Neural progenitor cell (in vitro differentiated cells): ENCODE data around the gene MROH9. TPM values are rescaled to one million over a fixed set of nuclear protein-coding genes. Genes with fewer than 3 reads are reported as not detected.

Source experiments
- DNase-seq: peaks from one replicate; pipeline ENCODE4 v3.0.0-alpha.2; 2016; ENCODE audit warnings: low spot score
- H2AFZ ChIP-seq: fragments of 200-600 bp; sonication (generic); replicated peaks from 2 replicates; pipeline ENCODE4 v1.6.1; 2016; ENCODE audit warnings: antibody characterized with exemption
- H3F3A ChIP-seq: fragments of 200-600 bp; sonication (generic); 2 replicates; pipeline ENCODE4 v1.6.1; 2016; ENCODE audit warnings: antibody characterized with exemption, low read depth
- H3K27ac ChIP-seq: fragments of 200-600 bp; sonication (generic); 2 replicates; pipeline ENCODE4 v1.5.1; 2016; ENCODE audit warnings: mild to moderate bottlenecking
- H3K27me3 ChIP-seq: fragments of 200-600 bp; sonication (generic); 2 replicates; pipeline ENCODE4 v1.6.1; 2016; ENCODE audit warnings: mild to moderate bottlenecking, moderate library complexity
- H3K36me3 ChIP-seq: fragments of 200-600 bp; sonication (generic); 2 replicates; pipeline ENCODE4 v1.5.1; 2016
- H3K4me1 ChIP-seq: fragments of 200-600 bp; sonication (generic); 2 replicates; pipeline ENCODE4 v1.6.1; 2016; ENCODE audit warnings: mixed run types
- H3K4me2 ChIP-seq: fragments of 200-600 bp; sonication (generic); 2 replicates; pipeline ENCODE4 v1.6.1; 2016
- H3K4me3 ChIP-seq: fragments of 200-600 bp; sonication (generic); 2 replicates; pipeline ENCODE4 v1.5.1; 2016
- H3K79me2 ChIP-seq: fragments of 200-600 bp; sonication (generic); 2 replicates; pipeline ENCODE4 v1.6.1; 2016; ENCODE audit warnings: low read depth
- H3K9ac ChIP-seq: fragments of 200-600 bp; sonication (generic); 2 replicates; pipeline ENCODE4 v1.6.1; 2016
- H3K9me3 ChIP-seq: fragments of 200-600 bp; sonication (generic); 2 replicates; pipeline ENCODE4 v1.5.1; 2016; ENCODE audit warnings: low read depth
- H4K20me1 ChIP-seq: fragments of 200-600 bp; sonication (generic); 2 replicates; pipeline ENCODE4 v1.6.1; 2016; ENCODE audit warnings: low read depth
- H3K27ac Mint-ChIP-seq: 3 replicates; pipeline ENCODE4 v1.8.0; 2021; ENCODE audit warnings: mixed read lengths
- H3K27me3 Mint-ChIP-seq: 2 replicates; pipeline ENCODE4 v1.8.0; 2022; ENCODE audit warnings: low read depth, mild to moderate bottlenecking, inconsistent platforms, moderate library complexity, mixed read lengths; ENCODE audit not compliant: insufficient read depth
- H3K36me3 Mint-ChIP-seq: 3 replicates; pipeline ENCODE4 v1.8.0; 2021; ENCODE audit warnings: mixed read lengths
- H3K4me1 Mint-ChIP-seq: 3 replicates; pipeline ENCODE4 v1.8.0; 2021; ENCODE audit warnings: mixed read lengths
- H3K4me3 Mint-ChIP-seq: 3 replicates; pipeline ENCODE4 v1.8.0; 2021; ENCODE audit warnings: mild to moderate bottlenecking, moderate library complexity, mixed read lengths
- H3K9me3 Mint-ChIP-seq: 3 replicates; pipeline ENCODE4 v1.8.0; 2020; ENCODE audit warnings: mixed read lengths
- CTCF ChIP-seq: fragments of 200-600 bp; sonication (generic); IDR thresholded peaks from 2 replicates; pipeline ENCODE4 v1.5.1; 2017; ENCODE audit warnings: antibody characterized with exemption, mild to moderate bottlenecking
- EZH2 ChIP-seq: fragments of 200-600 bp; sonication (generic); IDR thresholded peaks from 2 replicates; pipeline ENCODE4 v1.6.1; 2017; ENCODE audit warnings: antibody characterized with exemption, mild to moderate bottlenecking, moderate library complexity
- EZH2phosphoT487 ChIP-seq: fragments of 200-600 bp; sonication (generic); IDR thresholded peaks from 2 replicates; pipeline ENCODE4 v1.6.1; 2017; ENCODE audit warnings: antibody characterized with exemption
- total RNA-seq: library from RNA; depleted of rRNA; stranded (reverse); fragments of >200 nt; gene quantifications from 2 replicates; pipeline ENCODE4 v1.2.3, GENCODE V29; 2015; ENCODE audit warnings: low replicate concordance

Gene MROH9
- total RNA-seq, 1 donor from 2014 or later: not detected

DNA sequence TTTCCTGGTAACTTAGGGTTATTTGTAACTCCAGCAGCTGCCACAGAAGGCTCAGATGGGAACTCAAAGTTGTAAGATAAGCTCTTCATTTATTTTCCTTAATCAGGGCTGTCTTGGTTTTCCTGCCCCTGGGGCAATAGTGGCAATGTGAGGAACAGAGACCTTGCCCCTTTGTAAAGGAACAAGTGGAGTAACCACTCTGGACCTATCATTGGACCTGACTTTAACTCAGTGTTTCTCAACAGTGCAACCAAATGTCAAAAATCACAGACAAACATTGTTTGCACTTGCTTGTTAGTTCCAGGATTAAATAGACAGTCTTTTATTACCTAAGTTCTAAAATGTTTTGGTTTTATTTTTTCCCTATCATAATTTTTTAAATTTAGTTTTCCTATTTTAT is 152.6 kb downstream of the MROH9 start:
- Histone ChIP-seq H3K79me2 (no peaks in the 10 kb centered on the region), H3K36me3 (no peaks in the 10 kb centered on the region), H4K20me1 (no peaks in the 10 kb centered on the region), H3K9me3 (no peaks in the 10 kb centered on the region), H3K4me2 (no peak overlapping the region), H3K27me3 (no peaks in the 10 kb centered on the region), H3F3A (no peaks in the 10 kb centered on the region), H3K9ac (no peak overlapping the region), H3K4me3 (no peak overlapping the region), H2AFZ (no peak overlapping the region), H3K27ac (no peak overlapping the region), H3K4me1 (no peaks in the 10 kb centered on the region)
- Mint-ChIP-seq H3K4me1 (no peaks in the 10 kb centered on the region), H3K36me3 (no peaks in the 10 kb centered on the region), H3K4me3 (no peak overlapping the region), H3K27me3 (peaks cover 2% of the 10 kb centered on the region), H3K9me3 (no peaks in the 10 kb centered on the region), H3K27ac (no peak overlapping the region)
- DNase-seq: no peak
- TF ChIP-seq EZH2 (no peak), CTCF (no peak), EZH2phosphoT487 (no peak)

DNA sequence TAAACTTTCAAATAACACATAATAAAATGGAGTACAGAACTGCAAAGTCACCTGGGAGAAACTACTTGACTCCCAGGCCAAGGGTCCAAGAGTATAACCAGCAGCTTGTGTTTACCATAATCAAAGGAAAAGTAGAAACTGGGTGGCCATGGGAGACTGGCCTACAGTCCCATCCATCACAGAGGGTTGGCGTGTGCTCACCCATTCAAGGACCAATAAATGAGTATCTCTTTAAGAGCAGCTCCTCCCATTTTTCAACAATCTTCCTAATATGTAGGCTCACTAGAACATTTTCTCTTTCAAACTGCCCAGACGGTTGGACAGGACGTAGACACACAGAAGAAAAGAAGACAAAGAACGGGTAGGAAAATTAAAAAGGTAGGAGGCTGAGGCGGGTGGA is 155.3 kb downstream of the MROH9 start, which contains the start of gene FMO3:
FMO3 (plus strand) TSS at position 302 of the 400 bp plus-strand sequence. CDS start 1,754 bp downstream, outside the sequence.
- H3F3A ChIP-seq: peaks cover 7% of the 10 kb centered on the region

GRCh38 chr1:171103862-171104261 is 168.5 kb downstream of the MROH9 start:
- no peak overlapping the region for H3K4me3 ChIP-seq
- Mint-ChIP-seq H3K4me1 (peaks cover 3% of the 10 kb centered on the region), H3K27me3 (no peaks in the 10 kb centered on the region), H3K4me3 (no peak overlapping the region), H3K9me3 (no peaks in the 10 kb centered on the region), H3K36me3 (no peaks in the 10 kb centered on the region), H3K27ac (no peak overlapping the region)
- H3K4me1 ChIP-seq: no peaks in the 10 kb centered on the region
- no peaks in the 10 kb centered on the region for H3K79me2 ChIP-seq
- H3K27ac ChIP-seq: no peak overlapping the region
- H4K20me1 ChIP-seq: no peaks in the 10 kb centered on the region
- no peak overlapping the region for H3K9ac ChIP-seq
- H3K4me2 ChIP-seq: no peak overlapping the region
- DNase-seq: no peak
- no peak for TF ChIP-seq EZH2
- no peak for TF ChIP-seq CTCF
- TF ChIP-seq EZH2phosphoT487: no peak
- H3K9me3 ChIP-seq: no peaks in the 10 kb centered on the region
- H3K27me3 ChIP-seq: no peaks in the 10 kb centered on the region
- H3F3A ChIP-seq: no peaks in the 10 kb centered on the region
- H2AFZ ChIP-seq: no peak overlapping the region
- H3K36me3 ChIP-seq: no peaks in the 10 kb centered on the region

More for the DNA sequence above, 155.3 kb downstream of the MROH9 start, which contains the start of gene FMO3:
- no peak within 1 kb of the TSS for H3K4me2 ChIP-seq
- no peak within 1 kb of the TSS for H3K4me3 ChIP-seq
- no peaks in the 10 kb centered on the region for H3K4me1 ChIP-seq
- H3K36me3 ChIP-seq: no peaks in the 10 kb centered on the region
- no peaks in the 10 kb centered on the region for H3K36me3 Mint-ChIP-seq
- H3K9me3 ChIP-seq: no peaks in the 10 kb centered on the region
- H3K9me3 Mint-ChIP-seq: no peaks in the 10 kb centered on the region
- no peaks in the 10 kb centered on the region for H3K27me3 ChIP-seq
- no peak within 1 kb of the TSS for H3K9ac ChIP-seq
- H3K4me1 Mint-ChIP-seq: no peaks in the 10 kb centered on the region
- no peak for DNase-seq
- peaks cover 2% of the 10 kb centered on the region for H3K27me3 Mint-ChIP-seq
- no peak within 1 kb of the TSS for H3K27ac ChIP-seq
- no peak for TF ChIP-seq CTCF
- no peak for TF ChIP-seq EZH2
- TF ChIP-seq EZH2phosphoT487: no peak
- no peaks in the 10 kb centered on the region for H3K79me2 ChIP-seq
- H2AFZ ChIP-seq: no peak within 1 kb of the TSS
- H3K27ac Mint-ChIP-seq: no peak within 1 kb of the TSS
- no peak within 1 kb of the TSS for H3K4me3 Mint-ChIP-seq
- H4K20me1 ChIP-seq: no peaks in the 10 kb centered on the region
